ENCODE measurements around the gene NR2F6.

GRCh38 chr19:17236811-17237543, 8.7 kb downstream of the NR2F6 start:
- TF ChIP-seq CTCF (IDR thresholded peaks at IDR 0.05; ENCODE audit: low read depth, low read length, poor library complexity, severe bottlenecking), result no peak
- no peak for TF ChIP-seq EZH2phosphoT487 (IDR thresholded peaks at IDR 0.05; ENCODE audit: borderline replicate concordance, low read length)
